Measurements from ENCODE around the gene PTPRT. TPM values are rescaled to one million over a fixed set of nuclear protein-coding genes. Genes with fewer than 3 reads are reported as not detected.

Gene PTPRT
- total RNA-seq, 1 donor = 0.72 TPM

GRCh38 chr20:42705550-42705949, 484.2 kb downstream of the PTPRT start:
- no peak overlapping the region for H3K4me3 ChIP-seq (ENCODE audit: low read depth, low read length)
- DNase-seq (ENCODE audit: low read depth) = no peak
- no peak for TF ChIP-seq CTCF (IDR thresholded peaks at IDR 0.05; ENCODE audit: insufficient read depth, low read length)

- DNase-seq (ENCODE audit: low read depth) = no peak
- no peak for TF ChIP-seq CTCF (IDR thresholded peaks at IDR 0.05; ENCODE audit: insufficient read depth, low read length)
- H3K4me3 ChIP-seq (ENCODE audit: low read depth, low read length) = no peak overlapping the region
These were observed 486.0 kb downstream of the PTPRT start for GRCh38 chr20:42703744-42704143.

GRCh38 chr20:42701948-42702347, 487.8 kb downstream of the PTPRT start:
- H3K4me3 ChIP-seq (ENCODE audit: low read depth, low read length) = no peak overlapping the region
- DNase-seq (ENCODE audit: low read depth) = no peak

GRCh38 chr20:42700372-42700771, 489.3 kb downstream of the PTPRT start:
- DNase-seq (ENCODE audit: low read depth) = no peak
- no peak for TF ChIP-seq CTCF (IDR thresholded peaks at IDR 0.05; ENCODE audit: insufficient read depth, low read length)
- no peak overlapping the region for H3K4me3 ChIP-seq (ENCODE audit: low read depth, low read length)

More at GRCh38 chr20:42701948-42702347, 487.8 kb downstream of the PTPRT start:
- no peak for TF ChIP-seq CTCF (IDR thresholded peaks at IDR 0.05; ENCODE audit: insufficient read depth, low read length)

GRCh38 chr20:42697962-42698361, 491.7 kb downstream of the PTPRT start:
- no peak for TF ChIP-seq CTCF (IDR thresholded peaks at IDR 0.05; ENCODE audit: insufficient read depth, low read length)
- no peak for DNase-seq (ENCODE audit: low read depth)
- H3K4me3 ChIP-seq (ENCODE audit: low read depth, low read length) = no peak overlapping the region

- TF ChIP-seq CTCF (IDR thresholded peaks at IDR 0.05; ENCODE audit: insufficient read depth, low read length) = no peak
- H3K4me3 ChIP-seq (ENCODE audit: low read depth, low read length) = no peak overlapping the region
- no peak for DNase-seq (ENCODE audit: low read depth)
These were observed 498.8 kb downstream of the PTPRT start for GRCh38 chr20:42690842-42691437.

- no peak overlapping the region for H3K4me3 ChIP-seq (ENCODE audit: low read depth, low read length)
- no peak for TF ChIP-seq CTCF (IDR thresholded peaks at IDR 0.05; ENCODE audit: insufficient read depth, low read length)
- no peak for DNase-seq (ENCODE audit: low read depth)
These were observed 501.1 kb downstream of the PTPRT start for GRCh38 chr20:42688576-42688975.
